Amygdala (tissue), 56 donors: Measurements from ENCODE around the gene PAPOLG.
"Not testable (repeated sequence)": the region's sequence is repeated elsewhere in the genome, so short reads cannot be mapped to it uniquely, and the experiment has no call there.

Experiments
- DNase-seq, 56 donors: peaks; one replicate each; lab custom pipeline; 2025; lab: John Stamatoyannopoulos, UW

PAPOLG gene

DNA sequence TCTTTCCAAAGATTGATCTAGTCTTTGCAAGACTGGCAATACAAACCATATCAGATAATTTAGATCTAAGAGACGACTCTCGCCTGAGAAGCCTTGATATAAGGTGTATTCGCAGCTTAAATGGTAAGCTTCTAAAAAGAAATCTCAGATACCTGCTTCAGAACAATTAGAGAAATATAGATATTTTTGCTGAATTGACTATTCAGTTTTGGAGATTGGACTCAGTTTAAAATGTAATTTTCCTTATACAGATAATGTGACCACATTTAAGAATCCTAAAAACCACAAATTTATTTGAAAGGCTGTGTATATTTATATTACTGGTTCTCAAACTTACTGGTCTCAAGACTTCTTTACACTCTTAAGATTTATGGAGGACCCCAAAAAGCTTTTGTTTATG lies 15.4 kb downstream of the PAPOLG start:
- DNase-seq: no peak

GRCh38 chr2:60775048-60775639 lies 19.1 kb downstream of the PAPOLG start:
- DNase-seq: no peak

- no peak for DNase-seq
Observed at GRCh38 chr2:60778352-60778751, 22.3 kb downstream of the PAPOLG start.

- no peak for DNase-seq
Observed at GRCh38 chr2:60779426-60779825, 23.4 kb downstream of the PAPOLG start.

GRCh38 chr2:60780721-60781120 lies 24.7 kb downstream of the PAPOLG start:
- no peak for DNase-seq

DNA sequence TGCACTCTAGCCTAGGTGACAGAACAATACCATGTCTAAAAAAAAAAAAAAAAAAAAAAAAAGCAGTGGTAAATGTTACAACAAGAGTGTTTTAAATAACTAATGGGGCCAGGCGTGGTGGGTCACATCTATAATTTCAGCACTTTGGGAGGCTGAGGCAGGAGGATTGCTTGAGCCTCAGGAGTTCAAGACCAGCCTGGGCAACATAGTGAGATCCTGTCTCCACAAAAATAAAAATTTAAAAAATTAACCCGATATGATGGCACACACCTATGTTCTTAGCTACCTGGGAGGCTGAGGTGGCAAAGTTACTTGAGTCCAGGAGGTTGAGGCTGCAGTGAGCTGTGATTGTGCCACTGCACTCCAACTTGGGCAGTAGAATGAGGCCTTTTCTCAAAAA lies 37.1 kb downstream of the PAPOLG start:
- no peak for DNase-seq

DNA sequence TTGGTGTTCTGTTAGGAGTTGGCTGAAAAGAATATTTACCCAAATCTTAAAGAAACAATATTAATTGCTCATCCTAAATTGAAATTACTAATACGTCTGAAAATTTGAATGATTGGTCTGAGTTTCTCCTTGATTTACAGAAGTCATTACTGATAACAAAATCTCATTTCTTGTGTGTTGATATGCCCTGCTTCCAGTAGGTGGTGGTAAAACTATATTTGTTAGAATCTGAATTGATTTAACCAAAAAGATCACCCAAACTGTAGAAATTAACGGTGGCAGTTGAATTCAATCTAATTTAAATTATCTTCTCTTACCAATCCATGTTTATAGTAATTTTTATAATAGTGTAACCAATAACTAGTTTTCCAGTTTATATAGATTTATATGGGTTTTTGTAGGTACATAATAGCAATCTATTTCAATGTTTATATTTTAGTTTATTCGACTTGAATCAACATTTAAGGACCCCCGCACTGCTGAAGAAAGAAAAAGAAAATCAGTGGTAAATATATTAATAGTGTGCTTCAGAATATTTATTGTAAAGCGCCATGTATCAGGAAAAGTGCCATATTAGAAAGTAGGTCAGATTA lies 38.3 kb downstream of the PAPOLG start:
- peak in 1 of 56 donors; percentile 12 for DNase-seq

DNA sequence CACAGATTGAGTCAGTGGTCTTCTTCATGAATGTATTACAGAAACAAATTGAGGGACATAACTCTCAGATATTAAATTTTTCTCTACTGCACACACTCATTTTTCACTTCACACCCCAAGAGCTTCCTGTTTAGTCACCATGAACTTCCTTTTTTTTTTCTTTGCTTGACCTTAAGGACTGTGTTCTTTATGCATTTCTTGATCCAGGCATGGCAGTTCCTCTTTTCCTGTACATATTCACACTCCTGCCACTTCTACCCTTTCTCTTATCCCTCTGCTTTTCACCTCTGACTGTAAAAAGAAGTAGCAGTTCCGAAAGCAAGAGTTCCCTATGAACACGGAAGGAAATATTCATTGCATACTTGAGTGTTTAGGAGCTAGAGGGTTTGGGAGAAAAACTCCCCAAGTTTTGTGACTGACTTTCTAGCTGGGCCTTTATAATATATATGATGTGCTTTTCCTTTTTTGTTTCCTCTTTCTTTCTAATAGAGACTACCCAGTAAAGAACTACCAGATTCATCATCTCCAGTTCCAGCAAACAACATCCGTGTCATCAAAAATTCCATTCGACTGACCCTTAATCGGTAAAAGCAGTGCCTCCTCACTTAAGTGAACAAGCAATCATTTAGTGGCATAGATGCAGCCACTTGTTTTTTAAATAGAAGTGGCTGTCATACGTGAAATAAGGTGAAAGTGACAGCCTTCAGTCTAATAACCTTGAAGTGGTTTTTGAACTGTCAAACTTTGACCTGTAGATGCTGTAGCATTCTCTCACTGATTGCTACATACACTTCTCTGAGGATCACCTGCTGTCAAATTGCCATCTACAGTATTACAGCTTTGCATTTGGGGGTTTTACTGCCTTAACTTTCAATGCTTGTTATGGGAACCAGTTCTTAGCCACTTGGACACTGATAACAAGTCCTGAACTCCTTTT lies 40.8 kb downstream of the PAPOLG start:
- no peak for DNase-seq

- no peak for DNase-seq
Observed at GRCh38 chr2:60804473-60804872, 48.4 kb downstream of the PAPOLG start.

- DNase-seq: no peak
Observed at GRCh38 chr2:60806595-60806987, 50.5 kb downstream of the PAPOLG start.

GRCh38 chr2:60806988-60807681 lies 51.1 kb downstream of the PAPOLG start:
- peak in 1 of 56 donors; percentile 5 for DNase-seq

GRCh38 chr2:60808330-60808801 lies 52.3 kb downstream of the PAPOLG start:
- DNase-seq: peak in 20 of 56 donors; percentile 2 to 55 (median 21)

- no peak for DNase-seq
Observed at GRCh38 chr2:60811491-60812375, 55.7 kb downstream of the PAPOLG start.

DNA sequence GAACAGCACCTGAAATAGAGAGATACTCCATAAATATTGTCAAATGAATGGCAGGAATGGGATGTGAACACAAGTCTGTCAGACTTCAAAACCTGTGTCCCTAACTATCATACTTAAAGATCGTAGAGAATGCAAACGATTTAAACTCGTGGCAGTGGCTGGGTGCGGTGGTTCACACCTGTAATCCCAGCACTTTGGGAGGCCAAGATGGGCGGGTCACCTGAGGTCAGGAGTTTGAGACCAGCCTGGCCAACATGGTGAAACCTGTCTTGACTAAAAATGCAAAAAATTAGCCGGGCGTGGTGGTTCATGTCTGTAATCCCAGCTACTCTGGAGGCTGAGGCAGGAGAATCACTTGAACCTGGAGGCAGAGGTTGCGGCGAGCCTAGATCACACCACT lies 61.1 kb downstream of the PAPOLG start:
- not testable (repeated sequence) for DNase-seq

DNA sequence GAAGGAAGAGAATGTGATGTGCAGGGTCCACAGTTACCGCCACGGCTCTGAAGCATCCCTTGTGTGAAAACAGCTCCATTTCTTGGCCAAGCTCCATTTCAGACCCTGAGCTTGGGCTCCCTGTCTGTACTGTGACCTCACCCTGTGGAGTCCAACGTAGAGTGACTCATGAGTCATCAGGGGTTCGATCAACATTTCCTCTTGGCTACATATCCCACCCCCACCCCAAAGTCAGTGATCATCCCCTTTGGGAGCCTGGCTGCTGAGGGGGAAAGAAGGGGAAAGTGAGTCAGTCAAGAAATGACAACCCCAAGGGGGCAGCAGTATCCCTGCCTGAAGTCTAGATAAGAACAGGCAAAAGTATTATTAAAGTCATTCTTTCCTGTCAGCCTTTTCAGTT lies 62.2 kb downstream of the PAPOLG start:
- DNase-seq: no peak

DNA sequence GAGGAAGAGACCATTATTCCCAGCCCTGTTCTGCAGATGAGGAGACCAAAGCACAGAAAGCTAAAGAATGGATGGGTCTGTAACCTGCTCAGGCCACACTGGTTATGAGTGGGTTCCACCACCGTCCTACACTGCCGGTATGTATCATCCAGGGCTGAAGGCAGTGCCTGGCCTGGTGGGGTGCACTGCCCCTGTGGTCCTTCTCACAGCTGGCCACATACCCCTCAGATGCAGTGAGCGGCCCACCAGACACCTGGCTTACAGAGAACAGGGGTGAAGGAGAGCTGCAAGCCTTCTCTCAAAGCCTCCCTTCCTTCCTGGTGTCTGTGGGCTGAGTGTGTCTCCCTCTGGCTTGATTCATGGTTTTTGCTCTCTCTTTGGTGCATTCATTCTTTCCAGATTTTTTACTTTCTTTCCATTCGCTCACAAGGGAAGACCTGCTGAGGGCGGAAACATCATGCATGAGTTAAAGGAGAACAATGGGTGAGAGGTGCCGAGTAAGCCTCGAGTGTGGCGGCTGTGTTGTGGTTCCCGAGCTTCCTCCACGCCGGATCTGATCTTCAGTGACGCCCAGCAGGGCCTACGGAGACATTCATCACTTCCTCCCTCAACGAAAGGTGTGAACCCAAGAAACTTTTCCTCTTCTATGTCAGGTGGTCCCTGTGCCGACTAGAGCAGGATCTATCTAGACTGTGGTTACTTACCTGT lies 63.2 kb downstream of the PAPOLG start:
- no peak for DNase-seq

DNA sequence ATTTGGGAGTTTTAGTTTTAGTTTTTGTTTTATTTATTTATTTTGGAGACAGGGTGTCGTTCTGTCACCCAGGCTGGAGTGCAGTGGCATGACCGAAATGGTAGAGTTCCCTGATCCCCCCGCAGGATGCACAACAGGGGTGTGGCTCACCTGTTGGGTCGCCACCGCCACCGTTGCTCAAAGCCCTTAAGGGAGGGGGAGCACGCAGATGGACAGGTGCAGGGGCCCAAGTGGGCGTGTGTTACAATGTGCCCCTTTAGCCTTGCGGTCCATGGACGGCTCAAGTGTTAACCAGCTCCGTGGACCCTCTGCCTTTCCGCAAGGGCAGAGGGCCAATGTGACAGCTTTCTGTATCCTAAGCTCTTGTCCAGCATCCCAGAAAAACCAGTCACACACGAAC lies 63.9 kb downstream of the PAPOLG start:
- no peak for DNase-seq

- no peak for DNase-seq
Observed at GRCh38 chr2:60820416-60821132, 64.5 kb downstream of the PAPOLG start.

- no peak for DNase-seq
Observed at GRCh38 chr2:60821133-60821469, 65.0 kb downstream of the PAPOLG start.
